Heart left ventricle (tissue), 16 donors: Measurements from ENCODE around the gene OR8G5. TPM values are rescaled to one million over a fixed set of nuclear protein-coding genes. Genes with fewer than 3 reads are reported as not detected.

Experiments used
- ATAC-seq, 4 donors: fragments of 200-7000 bp; cut with Tn5 transposase; one replicate each; pipeline ENCODE4 v1.9.1; 2020 to 2022; ENCODE audit warnings: moderate library complexity in 4 of 4, mild to moderate bottlenecking in 3 of 4, moderate number of reproducible peaks in 1 of 4
- DNase-seq, 5 donors: peaks; one replicate each; pipeline ENCODE4 v3.0.0-alpha.2; 2020
- H3K27ac ChIP-seq, 12 donors: fragments of 200-600 bp; sonication (generic) in 4 of 12; one replicate each; pipeline versions ENCODE4 v1.5.0 to v1.8.0; 2016 to 2022; ENCODE audit warnings: mild to moderate bottlenecking in 2 of 12
- H3K27me3 ChIP-seq, 9 donors: fragments of 200-600 bp; sonication (generic) in 2 of 9; one replicate each; pipeline versions ENCODE4 v1.5.1 to v1.8.0; 2016 to 2022; ENCODE audit warnings: mild to moderate bottlenecking in 3 of 9
- H3K36me3 ChIP-seq, 9 donors: fragments of 200-600 bp; sonication (generic) in 2 of 9; one replicate each; pipeline versions ENCODE4 v1.5.0 to v1.8.0; 2018 to 2022; ENCODE audit warnings: mild to moderate bottlenecking in 2 of 9
- H3K4me1 ChIP-seq, 12 donors: fragments of 200-600 bp; sonication (generic) in 4 of 12; one replicate each; pipeline versions ENCODE4 v1.5.0 to v1.8.0; 2016 to 2022; ENCODE audit warnings: mild to moderate bottlenecking in 3 of 12
- H3K4me3 ChIP-seq, 12 donors: fragments of 200-600 bp; sonication (generic) in 4 of 12; one replicate each; pipeline versions ENCODE4 v1.5.0 to v1.8.0; 2017 to 2022; ENCODE audit warnings: mild to moderate bottlenecking in 9 of 12, moderate library complexity in 4 of 12
- H3K9me3 ChIP-seq, 12 donors: fragments of 200-600 bp; sonication (generic) in 4 of 12; one replicate each; pipeline versions ENCODE4 v1.5.0 to v1.8.0; 2016 to 2022; ENCODE audit warnings: mild to moderate bottlenecking in 1 of 12
- CTCF ChIP-seq, 12 donors: fragments of 200-600 bp; sonication (generic) in 4 of 12; IDR thresholded peaks; one replicate each; pipeline versions ENCODE4 v1.5.0 to v1.8.0; 2018 to 2022; ENCODE audit warnings: antibody characterized with exemption in 12 of 12, mild to moderate bottlenecking in 5 of 12
- POLR2A ChIP-seq, 2 donors: fragments of 450-650 bp; IDR thresholded peaks; one replicate each; pipeline ENCODE4 v1.6.1; 2017; ENCODE audit warnings: antibody characterized with exemption in 2 of 2, mild to moderate bottlenecking in 2 of 2, moderate library complexity in 2 of 2
- WGBS, 4 donors: extraction: QIAGEN DNeasy Blood & Tissue Kit in 2 of 4; methylation state at CpG; one replicate each; pipeline versions ENCODE4 v1.1.5 to v1.1.7; 2013 to 2018; 5-methylcytosine and 5-hydroxymethylcytosine counted together
- intact Hi-C, 10 donors: fragments of 100-400 bp; cut with DNase I; formaldehyde crosslinking; loops; one replicate each; pipeline versions ENCODE4 v1.11.1 to v1.14.2; 2022
- polyA plus RNA-seq, 2 donors: library from polyadenylated mRNA; stranded (reverse); fragments of 200-250 nt; gene quantifications; one replicate each; pipeline ENCODE4 v1.2.3, GENCODE V29; 2013
- total RNA-seq, 9 donors: library from RNA; depleted of rRNA in 2 of 9; stranded (reverse); fragments of >200 nt in 2 of 9; fragmentation: NEBNext Ultra II Directional in 3 of 9; extraction: Animal tissue kit (Norgen Biotek cat#: 25700) in 3 of 9; gene quantifications; one replicate each; pipeline versions ENCODE4 v1.1.0 to v1.2.4, GENCODE V29; 2016 to 2023
- donor health status: ischemic (EF 13 %, LVEDD 7.1; RV severe dilation, severe dysfunction).
- donor health status: healthy with polysubstance abuse.
- donor health status: DM: no; HTN: yes; CAD: no.
- donor health status: DM: no; HTN: no; CAD: no.
- donor health status: ischemic (EF 25% LVEDD 6.9; RV normal size, moderate dysfunction).
- donor health status: ischemic (EF 25% LVEDD 5.7; RV mildly dilated, moderate dysfunction).
- donor health status: healthy.
- donor health status: DM: yes; HTN: yes; CAD: no.
- donor health status: ischemic (EF 35%, LVEDD 5.7; RV mildly dilated, moderate dysfunction).
- donor health status: nonischemic (EF 11% LVEDD 7.7; RV severe dilation, severe dysfunction).
- donor health status: DM: yes; HTN: yes; CAD: no.
- donor health status: PGD.
- donor health status: ischemic (EF 29% LVEDD 5.4; RV normal size, mild dysfunction).
- donor health status: nonischemic (EF 23%, LVEDD 6.1; RV moderate dilation, normal function).

OR8G5 gene
- total and polyA plus RNA-seq, 11 donors = not detected

DNA sequence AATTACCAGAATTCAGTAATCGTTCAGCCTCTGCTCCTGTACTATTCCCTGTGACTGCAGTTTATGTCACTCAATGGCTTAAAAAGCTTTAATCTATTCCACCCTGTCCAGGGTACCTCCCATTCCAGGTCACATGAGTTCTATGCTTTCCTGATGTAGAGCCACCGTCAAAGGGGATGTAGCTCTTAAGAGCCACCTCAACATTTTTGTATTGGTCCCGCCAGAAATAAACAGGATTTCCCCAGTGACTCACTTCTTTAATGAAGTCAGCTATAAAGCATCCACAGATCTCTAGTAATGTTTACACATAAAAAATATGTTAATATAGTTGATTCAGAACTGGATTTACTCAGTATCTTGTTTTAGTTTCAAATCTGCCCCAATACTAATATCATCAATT lies 58.9 kb downstream of the OR8G5 start:
- intact Hi-C loops = no loop called here
- Histone ChIP-seq H3K27me3 (peaks cover 0 to 7% (median 0%) of the 10 kb centered on the region in 9 donors), H3K4me3 (no peak overlapping the region), H3K36me3 (no peaks in the 10 kb centered on the region), H3K27ac (no peak overlapping the region), H3K4me1 (no peaks in the 10 kb centered on the region), H3K9me3 (no peaks in the 10 kb centered on the region)
- ATAC-seq = no peak
- 52 to 63% (median 58%) methylated on average over 3 of the region's 3 CpGs for WGBS, 4 donors
- no peak for DNase-seq
- no peak for TF ChIP-seq CTCF (IDR thresholded peaks at IDR 0.05)
- TF ChIP-seq POLR2A (IDR thresholded peaks at IDR 0.05) = no peak

Other genes with a start within 250 kb of the OR8G5 start
- gene OR10G4, start 243.4 kb upstream of the OR8G5 start, total RNA-seq = not detected
- gene OR10G4, start 243.4 kb upstream of the OR8G5 start, polyA plus RNA-seq = not detected
- not detected for gene OR10G9, start 233.4 kb upstream of the OR8G5 start, total RNA-seq
- not detected for gene OR10G9, start 233.4 kb upstream of the OR8G5 start, polyA plus RNA-seq
- not detected for gene OR10G8, start 229.6 kb upstream of the OR8G5 start, total RNA-seq
- gene OR10G8, start 229.6 kb upstream of the OR8G5 start, polyA plus RNA-seq = not detected
- not detected for gene OR10G7, start 215.1 kb upstream of the OR8G5 start, total RNA-seq
- gene OR10G7, start 215.1 kb upstream of the OR8G5 start, polyA plus RNA-seq = not detected
- gene VWA5A, start 140.9 kb upstream of the OR8G5 start, total RNA-seq = 10 to 100 TPM in 1 of 9 donors, 1 to 10 TPM in 8; 2.3 to 13.7 (median 4.2) TPM
- gene VWA5A, start 140.9 kb upstream of the OR8G5 start, polyA plus RNA-seq = 1 to 10 TPM; 1.2 to 1.8 TPM
- not detected for gene OR10D3, start 73.0 kb upstream of the OR8G5 start, total RNA-seq
- not detected for gene OR10D3, start 73.0 kb upstream of the OR8G5 start, polyA plus RNA-seq
- not detected for gene OR8G1, start 15.3 kb upstream of the OR8G5 start, total RNA-seq
- gene OR8G1, start 15.3 kb upstream of the OR8G5 start, polyA plus RNA-seq = not detected
- gene OR8D1, start 57.6 kb downstream of the OR8G5 start, total RNA-seq = not detected
- gene OR8D1, start 57.6 kb downstream of the OR8G5 start, polyA plus RNA-seq = not detected
- gene OR8D2, start 63.8 kb downstream of the OR8G5 start, total RNA-seq = not detected
- gene OR8D2, start 63.8 kb downstream of the OR8G5 start, polyA plus RNA-seq = not detected
- not detected for gene OR8B2, start 128.1 kb downstream of the OR8G5 start, total RNA-seq
- not detected for gene OR8B2, start 128.1 kb downstream of the OR8G5 start, polyA plus RNA-seq
- gene OR8B3, start 142.6 kb downstream of the OR8G5 start, total RNA-seq = not detected
- gene OR8B3, start 142.6 kb downstream of the OR8G5 start, polyA plus RNA-seq = not detected
- gene OR8B4, start 168.5 kb downstream of the OR8G5 start, total RNA-seq = not detected
- not detected for gene OR8B4, start 168.5 kb downstream of the OR8G5 start, polyA plus RNA-seq
- not detected for gene OR8B8, start 189.3 kb downstream of the OR8G5 start, total RNA-seq
- not detected for gene OR8B8, start 189.3 kb downstream of the OR8G5 start, polyA plus RNA-seq